RWPE2 (cell line): ENCODE measurements around the gene UBE2J2.
"Not testable (repeated sequence)": the region's sequence is repeated elsewhere in the genome, so short reads cannot be mapped to it uniquely, and the experiment has no call there.

Source experiments
- ATAC-seq: fragments of 200-7000 bp; cut with Tn5 transposase; 3 replicates; pipeline ENCODE4 v1.9.1; 2021; ENCODE audit warnings: low read depth
- DNase-seq: peaks from one replicate; pipeline ENCODE4 v3.0.0-alpha.2; 2020; ENCODE audit warnings: low spot score
- H3K27ac ChIP-seq: fragments of 450-650 bp; 2 replicates; pipeline ENCODE4 v1.5.1; 2017; ENCODE audit warnings: mild to moderate bottlenecking; ENCODE audit not compliant: poor library complexity, severe bottlenecking
- H3K27me3 ChIP-seq: fragments of 250-450 bp; sonication (Bioruptor Pico); 2 replicates; pipeline ENCODE4 v1.5.1; 2021; ENCODE audit warnings: mild to moderate bottlenecking, moderate library complexity; ENCODE audit not compliant: insufficient read depth, poor library complexity, severe bottlenecking
- H3K36me3 ChIP-seq: fragments of 250-450 bp; sonication (Bioruptor Pico); 2 replicates; pipeline ENCODE4 v1.5.1; 2020; ENCODE audit warnings: low read depth, mild to moderate bottlenecking, moderate library complexity
- H3K4me1 ChIP-seq: fragments of 250-450 bp; sonication (Bioruptor Pico); 2 replicates; pipeline ENCODE4 v1.5.1; 2021; ENCODE audit warnings: mild to moderate bottlenecking, moderate library complexity; ENCODE audit not compliant: insufficient read depth, poor library complexity, severe bottlenecking
- H3K4me3 ChIP-seq: fragments of 250-450 bp; sonication (Bioruptor Pico); 2 replicates; pipeline ENCODE4 v1.5.1; 2021; ENCODE audit warnings: mild to moderate bottlenecking, moderate library complexity; ENCODE audit not compliant: severe bottlenecking
- H3K9me3 ChIP-seq: fragments of 250-450 bp; sonication (Bioruptor Pico); 2 replicates; pipeline ENCODE4 v1.5.1; 2021; ENCODE audit warnings: mild to moderate bottlenecking, moderate library complexity; ENCODE audit not compliant: severe bottlenecking
- CTCF ChIP-seq: fragments of 450-650 bp; IDR thresholded peaks from one replicate; pipeline ENCODE4 v1.5.1; 2017; ENCODE audit warnings: mild to moderate bottlenecking, moderate library complexity; ENCODE audit not compliant: poor library complexity, severe bottlenecking

UBE2J2 gene

GRCh38 chr1:1255078-1255477 is 18.6 kb downstream of the UBE2J2 start:
- ATAC-seq, result no peak
- H3K36me3 ChIP-seq, result peaks cover 50% of the 10 kb centered on the region
- H3K4me1 ChIP-seq, result peaks cover 10% of the 10 kb centered on the region
- no peaks in the 10 kb centered on the region for H3K9me3 ChIP-seq
- no peaks in the 10 kb centered on the region for H3K27me3 ChIP-seq
- H3K4me3 ChIP-seq, result no peak overlapping the region
- TF ChIP-seq CTCF, result no peak
- H3K27ac ChIP-seq, result no peak overlapping the region
- peak; percentile 70 for DNase-seq

GRCh38 chr1:1254667-1254998 is 19.0 kb downstream of the UBE2J2 start:
- peaks cover 45% of the 10 kb centered on the region for H3K36me3 ChIP-seq
- H3K27ac ChIP-seq, result no peak overlapping the region
- peaks cover 10% of the 10 kb centered on the region for H3K4me1 ChIP-seq
- H3K9me3 ChIP-seq, result no peaks in the 10 kb centered on the region
- DNase-seq (no peak), ATAC-seq (no peak)
- no peaks in the 10 kb centered on the region for H3K27me3 ChIP-seq
- no peak for TF ChIP-seq CTCF
- H3K4me3 ChIP-seq, result no peak overlapping the region

GRCh38 chr1:1253972-1254666 is 19.5 kb downstream of the UBE2J2 start:
- Histone ChIP-seq H3K27me3 (no peaks in the 10 kb centered on the region), H3K4me3 (no peak overlapping the region), H3K36me3 (peaks cover 42% of the 10 kb centered on the region), H3K4me1 (peaks cover 10% of the 10 kb centered on the region), H3K27ac (no peak overlapping the region), H3K9me3 (no peaks in the 10 kb centered on the region)
- ATAC-seq (no peak), DNase-seq (peak; percentile 65)
- no peak for TF ChIP-seq CTCF

GRCh38 chr1:1253314-1253713 is 20.3 kb downstream of the UBE2J2 start:
- H3K4me3 ChIP-seq, result no peak overlapping the region
- DNase-seq, result no peak
- no peaks in the 10 kb centered on the region for H3K27me3 ChIP-seq
- H3K4me1 ChIP-seq, result peaks cover 10% of the 10 kb centered on the region
- no peak overlapping the region for H3K27ac ChIP-seq
- no peaks in the 10 kb centered on the region for H3K9me3 ChIP-seq
- TF ChIP-seq CTCF, result no peak
- peaks cover 41% of the 10 kb centered on the region for H3K36me3 ChIP-seq
- no peak for ATAC-seq

- Histone ChIP-seq H3K36me3 (peaks cover 30% of the 10 kb centered on the region), H3K9me3 (no peaks in the 10 kb centered on the region), H3K27ac (peak overlapping the region; percentile 44), H3K4me3 (no peak overlapping the region), H3K4me1 (peaks cover 10% of the 10 kb centered on the region), H3K27me3 (no peaks in the 10 kb centered on the region)
- DNase-seq (no peak), ATAC-seq (peak; percentile 93)
- TF ChIP-seq CTCF, result no peak
Measured at GRCh38 chr1:1250786-1251284, 22.8 kb downstream of the UBE2J2 start.

- DNase-seq, H3K4me3 ChIP-seq, H3K9me3 ChIP-seq, H3K27ac ChIP-seq, ATAC-seq, H3K27me3 ChIP-seq: not testable (repeated sequence)
- peaks cover 11% of the 10 kb centered on the region for H3K36me3 ChIP-seq
- H3K4me1 ChIP-seq, result peaks cover 10% of the 10 kb centered on the region
Measured at GRCh38 chr1:1248009-1248913, 25.4 kb downstream of the UBE2J2 start.
